Measurements from ENCODE around the gene GNG3.

- TF ChIP-seq CTCF (IDR thresholded peaks at IDR 0.05) = no peak
- no peak for TF ChIP-seq POLR2A (IDR thresholded peaks at IDR 0.05)
- TF ChIP-seq POLR2AphosphoS5 (IDR thresholded peaks at IDR 0.05) = no peak
These were observed 20.3 kb downstream of the GNG3 start for GRCh38 chr11:62727872-62728170.

Data from prostate gland (tissue), 2 donors.